Activated CD4-positive, alpha-beta T cell treated with anti-CD3 and anti-CD28 coated beads, Interleukin-2, amount 50 U/mL, for 24 hours (primary cell): ENCODE measurements around the gene TNIP1.

Experiments used
- DNase-seq, 2 donors: peaks; one replicate each; pipeline ENCODE4 v3.0.0-alpha.2; 2020; ENCODE audit warnings: low read depth in 1 of 2, low spot score in 1 of 2

TNIP1 gene, protein sequence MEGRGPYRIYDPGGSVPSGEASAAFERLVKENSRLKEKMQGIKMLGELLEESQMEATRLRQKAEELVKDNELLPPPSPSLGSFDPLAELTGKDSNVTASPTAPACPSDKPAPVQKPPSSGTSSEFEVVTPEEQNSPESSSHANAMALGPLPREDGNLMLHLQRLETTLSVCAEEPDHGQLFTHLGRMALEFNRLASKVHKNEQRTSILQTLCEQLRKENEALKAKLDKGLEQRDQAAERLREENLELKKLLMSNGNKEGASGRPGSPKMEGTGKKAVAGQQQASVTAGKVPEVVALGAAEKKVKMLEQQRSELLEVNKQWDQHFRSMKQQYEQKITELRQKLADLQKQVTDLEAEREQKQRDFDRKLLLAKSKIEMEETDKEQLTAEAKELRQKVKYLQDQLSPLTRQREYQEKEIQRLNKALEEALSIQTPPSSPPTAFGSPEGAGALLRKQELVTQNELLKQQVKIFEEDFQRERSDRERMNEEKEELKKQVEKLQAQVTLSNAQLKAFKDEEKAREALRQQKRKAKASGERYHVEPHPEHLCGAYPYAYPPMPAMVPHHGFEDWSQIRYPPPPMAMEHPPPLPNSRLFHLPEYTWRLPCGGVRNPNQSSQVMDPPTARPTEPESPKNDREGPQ

DNA sequence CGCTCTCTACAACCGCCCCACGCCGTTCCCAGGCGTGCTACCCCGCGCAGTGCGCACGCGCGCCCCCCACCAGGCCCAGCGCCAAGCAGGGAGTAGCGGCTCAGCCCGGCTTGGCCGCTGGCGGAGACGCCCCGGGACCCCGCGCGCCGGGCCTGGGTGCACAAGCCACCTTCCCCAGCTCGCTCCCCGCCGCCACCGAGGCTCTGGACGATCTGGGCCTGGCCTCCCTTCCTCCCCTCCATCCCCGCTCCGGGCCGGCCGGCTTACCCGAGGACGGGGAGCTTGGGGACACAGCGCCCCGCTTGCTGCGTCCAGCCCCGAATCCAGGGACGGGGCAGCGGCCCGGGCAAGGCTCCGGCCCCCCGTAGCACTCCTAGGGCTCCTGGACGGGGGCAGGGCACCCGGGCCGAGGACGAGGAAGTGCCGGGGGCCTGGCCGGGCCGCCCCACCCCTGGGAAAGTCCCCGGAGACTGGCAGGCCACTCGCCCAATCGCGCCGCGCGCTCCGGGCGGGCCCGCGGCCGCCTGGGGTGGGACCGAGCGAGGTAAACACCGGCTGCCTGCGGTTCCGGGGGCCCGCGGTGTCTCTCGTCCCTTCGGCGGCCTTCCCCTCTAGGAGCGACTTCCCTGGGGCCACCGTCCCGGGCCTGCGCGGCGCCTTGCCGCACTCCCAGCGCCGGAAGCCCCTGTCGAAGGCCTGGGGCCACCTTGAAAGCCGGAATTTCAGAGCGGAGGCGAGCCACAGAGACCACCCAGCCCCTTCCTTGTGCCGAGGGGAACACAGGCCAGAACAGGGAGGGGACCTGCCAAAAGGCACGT lies at the start of gene TNIP1:
TNIP1 (minus strand) TSS at position 422 of the 818 bp plus-strand sequence. CDS start 15,939 bp downstream, outside the sequence.
- DNase-seq, result peak; percentile 84 to 86

DNA sequence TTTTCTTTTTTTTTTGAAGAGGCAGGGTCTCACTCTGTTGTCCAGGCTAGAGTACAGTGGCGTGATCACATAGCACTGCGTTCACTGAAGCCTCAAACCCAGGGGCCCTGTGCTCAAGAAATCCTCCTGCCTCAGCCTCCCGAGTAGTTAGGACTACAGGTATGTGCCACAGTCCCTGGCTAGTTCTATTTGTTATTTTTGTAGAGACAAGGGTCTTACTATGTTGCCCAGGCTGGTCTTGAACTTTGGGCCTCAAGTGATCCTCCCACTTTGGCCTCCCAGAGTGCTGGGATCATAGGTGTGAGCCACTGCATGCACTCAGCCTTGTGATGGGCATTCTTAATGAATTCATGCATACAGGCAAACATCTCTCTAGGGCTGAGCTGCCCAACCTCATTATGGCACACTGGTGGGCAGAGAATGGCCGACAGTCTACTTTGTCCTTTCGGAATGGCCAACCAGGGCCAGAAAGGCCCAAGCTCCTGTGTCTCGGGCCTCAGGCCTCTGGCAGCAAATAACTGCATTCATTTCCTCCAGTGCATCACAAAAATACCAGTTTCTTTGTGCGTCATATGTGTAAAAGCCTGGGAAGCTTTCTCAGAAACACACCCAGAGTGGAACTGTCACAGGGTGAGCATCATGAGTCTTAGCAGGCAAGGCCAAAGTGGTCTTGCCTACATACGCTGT lies 49.5 kb upstream of the TNIP1 start:
- DNase-seq, result no peak

DNA sequence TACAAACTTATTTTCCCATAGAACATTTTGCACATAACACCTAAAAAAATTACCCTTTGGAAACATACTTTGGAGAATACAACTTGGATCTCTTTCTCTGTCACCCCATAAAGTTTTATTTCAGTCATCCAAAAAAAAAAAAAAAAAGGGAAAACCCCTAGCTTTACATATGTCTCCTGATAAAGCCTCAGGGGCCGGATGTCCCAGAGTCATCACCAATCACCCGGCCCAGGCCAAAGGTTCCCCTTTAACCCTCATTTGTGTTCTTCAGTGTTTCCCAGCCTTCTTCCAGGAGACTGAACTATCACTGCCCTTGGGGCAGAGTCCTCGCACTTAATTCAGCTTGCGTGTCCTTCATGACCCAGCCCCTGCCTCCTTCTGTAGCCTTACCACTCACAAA lies 48.0 kb upstream of the TNIP1 start:
- no peak for DNase-seq

DNA sequence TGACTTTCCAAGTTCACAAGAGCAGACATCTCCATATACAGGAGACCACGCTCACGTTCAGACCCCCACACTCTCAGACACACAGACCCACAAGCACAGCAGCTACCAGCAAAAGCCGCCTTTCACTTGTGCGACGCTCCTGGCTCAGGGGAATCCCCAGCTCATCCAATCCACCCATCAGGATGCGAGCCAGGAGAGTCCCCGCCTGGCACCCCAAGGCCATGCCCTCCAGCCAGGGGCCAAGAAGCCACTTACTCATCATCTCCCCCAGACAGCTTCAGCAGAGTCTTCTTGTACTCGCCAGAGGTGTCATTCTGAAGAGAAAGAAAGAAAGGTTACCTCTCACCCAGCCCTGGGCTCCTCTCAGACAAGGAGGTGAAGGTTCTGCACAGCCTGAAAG lies 47.1 kb upstream of the TNIP1 start:
- no peak for DNase-seq

DNA sequence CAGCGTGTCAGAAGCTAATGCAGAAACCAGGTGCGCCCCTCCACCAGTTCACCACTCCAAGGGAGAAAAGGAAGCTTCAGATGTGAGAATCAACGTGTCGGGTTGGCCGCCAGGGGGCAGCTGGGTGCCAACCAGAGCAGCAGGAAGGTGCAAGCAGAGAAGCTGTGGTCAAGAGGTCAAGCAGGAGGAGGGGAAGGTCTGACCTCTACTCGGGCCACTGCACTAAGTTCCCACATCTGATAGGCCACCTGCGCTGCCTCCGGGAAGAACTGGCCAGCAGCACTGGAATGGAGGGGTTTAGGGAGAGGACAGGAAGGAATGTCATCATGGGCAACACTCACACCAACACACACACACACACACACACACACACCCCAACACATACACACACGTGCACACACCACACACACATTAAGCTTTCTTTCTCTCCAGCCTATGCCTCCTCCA lies 45.4 kb upstream of the TNIP1 start:
- peak; percentile 37 to 48 for DNase-seq

DNA sequence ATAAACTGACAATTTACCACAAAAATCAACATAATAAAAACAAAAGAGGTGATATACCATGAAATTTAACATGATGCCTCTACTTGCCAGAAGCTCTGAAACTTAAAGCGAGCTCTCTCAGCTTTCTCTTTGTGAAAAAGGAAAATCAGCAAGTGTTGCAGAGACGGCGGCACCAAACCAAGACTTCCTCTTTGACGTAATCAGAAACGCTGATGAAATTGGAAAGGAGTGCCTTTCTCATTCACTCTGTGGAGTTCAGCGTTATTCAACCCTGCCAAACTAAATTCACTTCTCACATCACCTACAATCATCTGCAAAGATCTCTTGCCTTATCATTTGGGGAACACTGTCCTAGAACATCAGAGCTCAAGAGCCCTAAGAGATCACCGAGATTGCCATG lies 44.6 kb upstream of the TNIP1 start:
- DNase-seq, result no peak

DNA sequence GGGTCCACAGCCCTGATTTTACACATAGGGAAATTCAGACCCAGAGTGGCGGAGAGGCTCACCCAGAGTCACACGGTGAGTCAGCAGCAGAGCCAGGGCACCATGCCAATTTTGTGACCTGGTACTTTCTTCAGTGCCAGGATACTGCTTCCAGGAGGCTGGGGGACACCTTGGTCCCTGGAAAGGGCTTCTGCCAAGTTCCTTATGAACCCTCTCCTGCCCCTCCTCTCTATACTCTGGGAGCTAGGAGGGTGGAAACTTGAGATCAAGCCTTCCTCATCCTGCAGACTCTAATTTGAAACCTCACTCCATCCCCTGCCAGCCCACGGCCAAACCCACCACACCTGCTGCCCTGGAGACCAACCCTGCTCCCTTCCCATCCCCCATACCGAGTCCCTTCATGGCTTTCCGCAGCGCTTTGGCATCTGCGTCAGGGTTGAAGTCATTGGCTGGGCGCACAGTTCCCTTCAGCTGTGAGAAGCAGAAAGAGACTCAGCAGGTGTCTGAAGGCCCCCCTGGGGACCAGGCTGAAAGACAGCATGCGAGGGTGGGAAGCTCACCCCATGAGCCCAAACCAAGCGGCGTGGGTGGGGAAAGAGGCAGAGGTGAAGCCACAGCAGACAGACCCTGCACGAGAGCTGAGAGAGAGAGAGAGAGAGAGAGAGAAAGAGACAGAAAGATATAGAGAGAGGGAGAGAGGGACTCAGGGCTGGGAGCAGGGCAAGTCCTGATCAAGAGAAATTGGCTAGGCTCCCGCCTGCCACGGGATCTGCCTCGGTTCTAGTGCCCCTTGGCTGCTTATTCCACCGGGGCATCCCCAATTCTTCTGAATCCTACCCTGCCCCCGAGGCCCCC lies 43.3 kb upstream of the TNIP1 start:
- DNase-seq, result no peak

DNA sequence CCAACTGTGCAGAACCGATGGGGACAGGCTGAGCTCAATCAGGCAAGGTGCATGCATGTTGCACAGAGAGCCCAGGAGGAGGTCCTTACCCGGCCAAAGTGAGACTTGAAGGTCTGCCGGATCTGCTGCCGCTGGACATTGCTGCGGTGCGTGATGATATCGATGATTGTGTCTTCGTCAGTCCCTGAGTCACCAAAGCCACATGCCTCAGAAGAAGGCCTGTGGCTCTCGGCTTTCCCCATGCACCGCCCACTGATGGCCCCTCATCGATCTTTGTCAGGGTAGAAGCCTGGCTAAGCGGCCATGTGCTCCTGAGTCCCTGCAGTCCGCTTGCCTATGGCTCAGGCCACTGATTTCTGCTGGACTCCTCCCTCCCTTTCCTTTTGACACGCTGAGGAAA lies 42.0 kb upstream of the TNIP1 start:
- DNase-seq, result no peak

DNA sequence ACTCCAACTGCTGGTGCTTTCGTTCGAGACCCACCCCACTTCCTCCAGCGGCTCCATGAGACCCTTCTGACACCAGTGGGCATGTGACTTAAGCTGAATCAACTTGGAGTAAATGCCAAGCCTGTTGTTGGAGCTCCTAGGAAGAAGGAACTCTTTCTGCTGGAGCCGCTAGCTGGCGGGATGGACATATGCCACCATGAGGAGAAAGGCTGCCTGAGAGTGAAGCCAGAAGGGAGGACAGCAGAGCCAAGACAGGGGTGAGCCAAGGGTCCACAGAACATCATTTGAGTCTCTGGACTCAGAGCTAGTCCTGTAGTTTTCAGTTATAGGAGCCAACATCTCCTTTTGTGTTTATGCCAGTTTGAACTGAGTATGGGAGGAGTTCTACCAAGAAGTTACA lies 40.8 kb upstream of the TNIP1 start:
- no peak for DNase-seq

DNA sequence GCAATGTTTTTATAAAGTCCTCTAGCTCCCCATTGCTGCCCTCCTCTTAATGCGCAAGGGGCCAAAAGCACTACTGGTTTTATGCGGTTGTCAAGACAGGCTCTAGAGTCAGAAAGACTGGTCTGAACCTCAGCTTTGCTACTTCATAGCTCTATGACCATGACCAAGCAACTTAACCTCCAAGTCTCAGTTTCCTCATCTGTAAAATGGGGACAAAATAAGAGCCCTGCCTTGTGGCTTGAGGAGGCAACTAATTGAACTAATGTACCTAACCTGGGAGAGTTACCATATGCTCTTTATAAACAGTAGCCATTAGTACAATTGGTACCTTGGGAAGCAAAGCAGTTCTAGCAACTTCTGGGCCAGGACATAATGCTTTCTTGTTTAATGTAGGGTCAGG lies 40.3 kb upstream of the TNIP1 start:
- DNase-seq, result no peak

DNA sequence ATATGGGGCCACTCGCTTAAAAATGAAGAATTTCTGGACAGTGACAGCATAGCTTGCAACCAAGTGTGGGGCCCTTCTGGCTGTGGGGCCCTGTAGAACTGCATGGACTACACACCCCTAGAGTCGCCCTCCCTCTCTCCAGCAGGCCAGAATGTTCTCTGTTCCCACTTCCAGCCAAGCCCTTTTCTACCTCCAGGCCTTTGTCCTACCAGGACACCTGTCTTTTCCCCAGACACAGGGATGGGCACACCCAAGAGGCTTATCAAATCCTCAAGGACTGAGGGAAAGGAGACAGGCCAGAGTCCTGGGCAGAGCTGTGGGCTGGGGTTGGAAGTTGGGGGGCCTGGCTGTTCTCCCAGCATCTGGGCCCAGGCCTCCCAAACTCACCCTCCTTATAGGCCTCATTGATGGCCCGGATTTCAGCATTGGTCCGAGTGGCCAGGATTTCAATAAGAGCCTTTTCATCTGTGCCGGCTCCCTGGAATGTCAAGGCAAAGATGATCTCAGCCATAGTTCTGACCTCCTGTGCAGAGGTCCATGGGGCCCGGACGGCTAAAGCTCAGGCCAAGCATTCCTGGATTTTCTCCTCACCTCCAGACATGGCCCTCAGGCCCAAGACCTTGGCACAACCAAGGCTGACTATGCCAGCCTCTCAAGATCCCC lies 38.2 kb upstream of the TNIP1 start:
- DNase-seq, result no peak

DNA sequence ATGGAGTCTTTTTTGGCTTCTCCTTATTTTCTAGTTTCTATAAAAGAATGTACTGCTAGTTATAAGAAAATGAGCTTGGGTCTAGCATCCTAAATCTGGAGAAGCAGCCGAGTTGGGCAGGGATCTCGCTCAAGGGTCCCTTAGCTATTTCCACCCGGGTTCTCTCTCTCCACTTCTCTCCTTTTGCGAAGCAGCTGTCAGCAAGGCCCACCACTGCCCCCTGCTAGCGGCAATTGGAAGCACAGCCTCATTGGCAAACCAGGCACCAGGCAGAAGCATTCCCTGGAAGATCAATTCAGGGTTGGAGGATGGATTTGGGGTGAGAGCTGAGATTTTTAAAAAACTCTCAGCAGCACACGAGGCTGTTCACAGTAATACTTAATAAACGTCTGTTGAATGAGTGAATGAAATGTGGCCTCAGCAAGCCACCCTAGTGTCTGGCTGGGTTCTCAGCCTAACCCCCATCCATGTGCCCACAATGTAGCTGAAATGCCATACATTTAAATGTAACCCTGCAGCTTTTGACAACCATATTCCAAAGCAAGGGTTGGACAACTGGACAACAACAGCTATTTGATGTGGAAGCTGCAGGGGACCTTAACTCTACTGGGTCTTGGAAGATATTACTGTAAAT lies 34.6 kb upstream of the TNIP1 start:
- peak; percentile 59 to 68 for DNase-seq

DNA sequence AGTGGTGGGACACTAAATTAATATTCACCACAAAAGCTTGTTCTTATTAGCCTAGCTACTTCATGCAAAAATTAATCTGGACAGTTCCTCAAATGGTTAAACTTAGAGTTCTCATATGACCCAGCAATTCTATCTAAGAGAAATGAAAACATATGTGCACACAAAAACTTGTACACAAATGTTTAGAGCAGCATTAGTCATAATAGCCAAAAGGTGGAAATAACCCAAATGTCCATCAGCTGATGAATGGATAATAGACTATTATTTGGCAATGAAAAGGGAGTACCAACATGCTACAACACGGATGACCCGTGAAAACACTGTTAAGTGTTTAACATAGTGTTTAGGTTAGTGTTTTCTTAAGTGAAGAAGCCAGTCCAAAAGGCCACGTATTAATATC lies 32.8 kb upstream of the TNIP1 start:
- DNase-seq, result no peak

DNA sequence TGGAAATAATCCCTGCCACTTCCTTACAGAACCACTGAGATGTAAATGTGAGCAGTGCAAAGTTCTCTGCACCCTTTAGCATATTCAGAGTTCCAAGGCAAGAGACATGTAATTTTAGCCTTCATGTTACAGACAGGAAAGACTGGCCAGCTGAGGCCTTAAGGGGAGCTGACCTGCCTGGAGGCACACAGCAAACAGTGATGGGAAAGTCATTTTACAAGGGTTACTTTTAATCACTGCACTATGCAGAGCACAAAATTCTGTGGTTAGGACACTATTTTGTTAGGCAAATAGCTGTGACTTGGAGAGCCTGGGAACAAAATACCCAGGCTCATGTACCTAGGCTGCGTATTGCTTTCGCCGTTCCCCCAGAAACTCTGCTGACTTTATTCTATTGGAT lies 30.2 kb upstream of the TNIP1 start:
- DNase-seq, result no peak

DNA sequence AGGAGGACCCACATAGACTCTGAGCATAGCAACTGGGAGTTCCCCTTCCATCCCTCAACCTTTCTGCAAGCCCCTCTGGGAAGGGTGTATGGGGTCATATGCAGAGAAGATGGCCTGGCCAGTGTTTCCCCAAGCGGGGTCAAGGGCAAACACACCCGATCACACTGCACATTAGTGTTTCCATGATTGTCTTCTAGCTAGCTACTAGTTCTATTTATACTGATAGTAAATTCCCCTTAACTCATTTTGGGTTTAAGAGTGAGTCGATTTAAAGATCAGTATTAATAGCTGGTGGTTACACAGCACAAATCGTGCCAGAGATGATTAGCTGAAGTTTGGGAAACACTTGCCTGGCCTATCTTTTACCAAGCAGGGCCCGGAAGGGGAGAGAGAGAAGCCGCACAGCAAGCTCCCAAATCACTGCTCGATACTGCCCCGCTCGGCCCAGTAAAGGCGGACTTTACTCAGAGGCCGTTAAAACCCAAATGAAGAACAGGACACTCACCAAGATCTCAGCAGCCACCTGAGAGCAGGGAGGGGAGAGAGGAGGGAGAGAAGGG lies 29.4 kb upstream of the TNIP1 start:
- no peak for DNase-seq

DNA sequence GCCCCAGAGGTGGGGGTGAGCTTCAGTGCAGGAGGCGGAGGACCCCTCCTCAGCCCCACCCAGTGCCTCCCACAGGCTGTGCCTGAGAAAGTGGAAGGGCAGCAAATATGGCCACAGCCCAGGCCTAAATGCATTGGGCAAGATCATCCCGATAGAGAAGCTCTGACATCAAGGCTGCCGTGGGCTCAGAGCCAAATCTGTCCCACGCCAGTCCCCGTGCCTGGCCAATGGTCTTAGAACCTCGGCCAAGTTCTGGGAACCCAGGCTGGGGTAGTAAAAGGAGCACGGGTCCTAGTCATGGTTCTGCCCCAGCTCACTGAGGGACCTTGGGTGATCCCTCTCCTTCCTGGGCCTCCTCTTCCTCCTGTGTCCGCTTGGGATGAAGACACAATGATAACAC lies 27.7 kb upstream of the TNIP1 start:
- DNase-seq, result no peak

DNA sequence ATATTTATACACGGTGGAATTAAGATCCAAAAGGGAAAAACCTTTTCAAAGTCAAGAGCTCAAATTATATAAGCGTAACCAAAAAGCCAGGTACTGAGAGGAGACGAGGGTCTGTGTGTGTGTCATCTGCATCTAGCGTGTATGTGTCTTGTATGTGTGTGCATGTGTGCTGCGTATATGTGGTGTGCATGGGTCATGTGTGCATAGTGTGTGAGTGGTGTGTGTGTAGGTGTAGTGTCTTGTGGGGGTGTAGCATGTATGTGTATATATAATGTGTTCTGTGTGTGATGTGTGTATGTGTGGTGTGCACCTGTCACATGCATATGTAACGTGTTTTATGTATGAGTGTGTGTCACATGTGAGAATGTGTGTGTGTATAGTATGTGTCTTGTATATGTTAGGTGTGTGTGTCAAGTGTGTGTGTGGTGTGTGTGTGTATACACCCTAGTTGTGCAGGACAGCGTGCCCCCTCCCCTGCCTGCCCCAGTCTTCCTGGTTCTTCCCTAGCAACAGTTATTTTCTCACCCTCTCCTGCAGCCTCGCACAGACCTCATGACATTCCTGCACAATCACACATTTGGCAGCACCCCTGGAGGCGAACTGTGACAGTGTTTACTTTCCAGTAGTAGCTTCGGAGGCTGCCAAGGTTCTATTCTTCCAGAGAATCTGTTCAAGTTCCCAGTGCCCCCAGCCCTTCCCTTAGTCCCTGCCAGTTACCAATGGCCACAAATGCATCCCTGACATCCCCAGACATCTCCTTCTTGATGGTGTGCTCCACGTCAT lies 27.1 kb upstream of the TNIP1 start:
- no peak for DNase-seq

DNA sequence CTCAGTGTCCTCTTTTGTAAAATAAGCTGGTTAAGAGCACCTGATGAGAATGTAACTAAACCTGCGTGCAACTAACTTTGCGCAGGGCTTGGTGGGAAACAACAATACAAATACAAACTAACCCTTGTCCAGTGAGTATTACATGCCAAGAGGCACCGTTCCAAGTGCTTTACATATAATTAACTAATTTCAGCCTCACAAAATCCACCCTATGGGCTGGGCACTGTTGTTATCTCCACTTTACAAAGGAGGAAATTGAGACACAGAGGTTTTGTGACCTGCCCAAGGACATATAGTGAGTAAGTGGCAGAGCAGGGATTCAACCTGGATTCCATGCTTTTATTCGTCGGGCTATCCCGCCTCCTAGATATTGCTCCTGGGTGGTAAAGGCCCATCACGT lies 26.2 kb upstream of the TNIP1 start:
- DNase-seq, result no peak
